HG03175 (cell line): ENCODE measurements around the gene HELQ.
"Not testable (repeated sequence)": the region's sequence is repeated elsewhere in the genome, so short reads cannot be mapped to it uniquely, and the experiment has no call there.

Experiments used
- ATAC-seq: cut with Tn5 transposase; IDR thresholded peaks from one replicate; pipeline ENCODE4 v1.9.1; 2021; ENCODE audit warnings: mild to moderate bottlenecking, moderate library complexity; ENCODE audit not compliant: unreplicated experiment

HELQ gene, protein sequence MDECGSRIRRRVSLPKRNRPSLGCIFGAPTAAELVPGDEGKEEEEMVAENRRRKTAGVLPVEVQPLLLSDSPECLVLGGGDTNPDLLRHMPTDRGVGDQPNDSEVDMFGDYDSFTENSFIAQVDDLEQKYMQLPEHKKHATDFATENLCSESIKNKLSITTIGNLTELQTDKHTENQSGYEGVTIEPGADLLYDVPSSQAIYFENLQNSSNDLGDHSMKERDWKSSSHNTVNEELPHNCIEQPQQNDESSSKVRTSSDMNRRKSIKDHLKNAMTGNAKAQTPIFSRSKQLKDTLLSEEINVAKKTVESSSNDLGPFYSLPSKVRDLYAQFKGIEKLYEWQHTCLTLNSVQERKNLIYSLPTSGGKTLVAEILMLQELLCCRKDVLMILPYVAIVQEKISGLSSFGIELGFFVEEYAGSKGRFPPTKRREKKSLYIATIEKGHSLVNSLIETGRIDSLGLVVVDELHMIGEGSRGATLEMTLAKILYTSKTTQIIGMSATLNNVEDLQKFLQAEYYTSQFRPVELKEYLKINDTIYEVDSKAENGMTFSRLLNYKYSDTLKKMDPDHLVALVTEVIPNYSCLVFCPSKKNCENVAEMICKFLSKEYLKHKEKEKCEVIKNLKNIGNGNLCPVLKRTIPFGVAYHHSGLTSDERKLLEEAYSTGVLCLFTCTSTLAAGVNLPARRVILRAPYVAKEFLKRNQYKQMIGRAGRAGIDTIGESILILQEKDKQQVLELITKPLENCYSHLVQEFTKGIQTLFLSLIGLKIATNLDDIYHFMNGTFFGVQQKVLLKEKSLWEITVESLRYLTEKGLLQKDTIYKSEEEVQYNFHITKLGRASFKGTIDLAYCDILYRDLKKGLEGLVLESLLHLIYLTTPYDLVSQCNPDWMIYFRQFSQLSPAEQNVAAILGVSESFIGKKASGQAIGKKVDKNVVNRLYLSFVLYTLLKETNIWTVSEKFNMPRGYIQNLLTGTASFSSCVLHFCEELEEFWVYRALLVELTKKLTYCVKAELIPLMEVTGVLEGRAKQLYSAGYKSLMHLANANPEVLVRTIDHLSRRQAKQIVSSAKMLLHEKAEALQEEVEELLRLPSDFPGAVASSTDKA

DNA sequence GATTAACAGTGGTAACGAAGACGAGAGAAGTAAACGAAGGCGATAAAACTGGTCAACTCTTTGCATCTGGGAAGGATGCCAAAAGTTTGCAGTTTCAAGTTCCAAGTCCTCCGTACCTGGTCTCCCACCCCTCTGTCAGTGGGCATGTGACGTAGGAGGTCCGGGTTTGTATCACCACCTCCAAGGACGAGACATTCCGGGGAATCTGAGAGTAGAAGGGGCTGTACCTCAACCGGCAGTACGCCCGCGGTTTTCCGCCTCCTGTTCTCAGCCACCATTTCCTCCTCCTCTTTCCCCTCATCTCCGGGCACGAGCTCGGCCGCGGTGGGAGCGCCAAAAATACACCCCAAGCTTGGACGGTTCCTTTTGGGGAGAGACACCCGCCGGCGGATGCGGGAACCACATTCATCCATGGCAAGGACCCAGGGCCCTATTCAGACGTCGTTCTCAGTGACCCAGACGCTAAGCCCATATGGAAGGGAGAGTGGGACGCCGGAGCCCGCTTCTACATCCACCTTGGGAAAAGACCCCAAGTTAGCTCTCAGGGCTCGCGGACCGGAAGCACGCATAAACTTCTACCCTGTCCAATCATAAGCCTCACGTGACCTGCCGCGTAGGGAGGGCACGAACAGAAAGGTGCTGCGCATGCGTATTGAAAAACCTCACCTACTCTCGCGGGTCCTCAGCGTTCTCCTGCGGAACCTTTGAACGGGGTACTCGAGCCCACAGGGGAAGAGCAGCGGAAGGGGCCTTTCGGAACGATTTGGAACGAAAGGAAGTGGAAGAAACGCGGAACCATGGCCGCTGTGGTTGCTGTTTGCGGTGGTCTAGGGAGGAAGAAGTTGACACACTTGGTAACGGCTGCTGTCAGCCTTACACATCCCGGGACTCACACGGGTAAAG lies at the start of gene HELQ, which contains the start of gene MRPS18C:
Gene HELQ, minus strand, starts transcription at position 543 of the 903 bp plus-strand sequence. Its CDS starts 130 bp downstream, at position 413.
Gene MRPS18C, plus strand, starts transcription at position 778 of the 903 bp plus-strand sequence. Its CDS starts 20 bp downstream, at position 798.
- ATAC-seq, result peak; percentile 93

DNA sequence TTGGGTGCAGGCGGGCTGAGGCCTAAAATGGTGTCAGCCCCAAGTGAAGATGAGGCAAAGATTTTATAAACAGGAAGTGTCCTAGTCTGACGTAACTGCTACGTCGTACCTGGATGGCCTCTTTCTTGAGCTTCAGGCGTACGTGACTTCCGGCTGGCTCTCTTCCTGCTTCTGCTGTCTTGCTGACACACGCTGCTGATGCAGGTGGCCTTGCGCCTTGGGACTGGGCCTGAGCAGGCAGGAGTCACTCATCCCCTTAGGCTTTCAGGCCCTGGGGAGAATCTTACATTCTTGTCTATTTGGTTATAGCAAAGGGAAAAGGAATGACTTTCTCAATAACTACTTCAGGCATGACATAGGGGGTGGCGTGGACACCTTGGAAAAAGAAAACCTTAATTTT lies 49.4 kb upstream of the HELQ start:
- ATAC-seq, result no peak

DNA sequence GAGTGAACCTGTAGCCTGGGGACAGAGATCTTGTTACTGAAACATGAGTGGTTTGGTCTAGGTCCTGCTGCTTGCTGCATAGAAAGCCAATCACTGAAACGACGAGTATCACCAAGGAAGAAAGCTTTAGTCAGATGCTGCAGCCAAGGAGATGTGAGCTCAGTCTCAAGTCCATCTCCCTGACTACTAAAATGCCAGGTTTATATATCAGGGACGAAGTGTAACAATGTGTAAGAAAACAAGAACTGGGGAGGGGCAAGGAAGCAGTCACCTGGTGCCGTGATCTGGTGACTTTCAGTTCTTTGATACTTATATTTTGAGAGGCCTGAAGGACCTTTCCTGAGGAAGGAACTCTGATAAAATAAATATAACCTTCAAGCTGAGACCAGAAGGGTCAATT lies 48.9 kb upstream of the HELQ start:
- no peak for ATAC-seq

DNA sequence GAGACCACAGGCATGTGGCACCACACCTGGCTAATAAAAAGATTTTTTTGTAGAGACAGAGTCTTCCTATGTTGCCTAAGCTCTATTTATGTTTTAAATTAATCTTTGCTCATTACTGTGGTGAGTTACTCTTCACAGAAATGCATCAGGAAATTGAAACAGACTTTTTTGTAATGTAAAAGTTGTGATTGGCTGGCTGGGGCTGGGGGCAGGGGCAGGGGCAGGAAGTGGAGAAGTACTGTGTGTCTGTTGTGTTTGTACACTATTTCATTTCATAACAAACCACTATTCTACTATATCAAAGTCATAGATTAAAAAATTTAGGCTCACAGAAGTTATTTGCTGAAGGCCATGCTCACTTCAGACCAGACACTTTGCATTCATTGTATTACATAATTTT lies 48.4 kb upstream of the HELQ start:
- ATAC-seq, result no peak

DNA sequence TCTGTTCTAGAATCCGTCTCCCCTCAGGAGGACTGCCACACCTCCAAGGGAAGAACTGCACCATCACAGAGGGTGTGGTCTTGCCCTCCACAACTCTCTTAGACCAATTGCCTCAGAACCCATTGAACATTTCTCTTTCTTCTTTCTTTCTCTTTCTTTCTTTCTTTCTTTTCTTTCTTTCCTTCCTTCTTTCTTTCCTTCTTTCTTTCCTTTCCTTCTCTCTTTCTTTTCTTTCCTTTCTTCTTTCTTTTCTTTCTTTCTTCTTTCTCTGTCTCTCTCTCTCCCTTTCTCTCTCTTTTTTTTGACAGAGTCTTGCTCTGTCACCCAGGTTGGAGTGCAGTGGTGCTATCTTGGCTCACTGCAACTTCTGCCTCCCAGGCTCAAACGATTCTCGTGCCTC lies 46.0 kb upstream of the HELQ start:
- not testable (repeated sequence) for ATAC-seq

DNA sequence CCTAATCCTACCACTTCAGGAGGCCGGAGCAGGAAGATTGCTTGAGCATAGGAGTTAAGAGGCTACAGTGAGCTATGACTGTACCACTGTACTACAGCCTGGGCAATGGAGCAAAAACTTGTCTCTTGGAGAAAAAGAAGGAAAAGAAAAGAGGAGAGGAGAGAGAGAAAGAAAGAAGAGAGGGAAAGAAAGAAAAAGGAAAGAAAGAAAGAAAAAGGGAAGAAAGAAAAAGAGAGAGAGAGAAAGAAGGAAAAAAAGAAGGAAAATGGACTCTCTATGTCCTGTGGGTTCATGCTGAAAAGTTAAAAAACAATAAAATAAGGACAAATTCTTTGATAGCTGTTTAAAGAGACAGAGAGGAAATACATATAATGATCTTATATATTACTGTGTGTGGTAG lies 42.6 kb upstream of the HELQ start:
- no peak for ATAC-seq

DNA sequence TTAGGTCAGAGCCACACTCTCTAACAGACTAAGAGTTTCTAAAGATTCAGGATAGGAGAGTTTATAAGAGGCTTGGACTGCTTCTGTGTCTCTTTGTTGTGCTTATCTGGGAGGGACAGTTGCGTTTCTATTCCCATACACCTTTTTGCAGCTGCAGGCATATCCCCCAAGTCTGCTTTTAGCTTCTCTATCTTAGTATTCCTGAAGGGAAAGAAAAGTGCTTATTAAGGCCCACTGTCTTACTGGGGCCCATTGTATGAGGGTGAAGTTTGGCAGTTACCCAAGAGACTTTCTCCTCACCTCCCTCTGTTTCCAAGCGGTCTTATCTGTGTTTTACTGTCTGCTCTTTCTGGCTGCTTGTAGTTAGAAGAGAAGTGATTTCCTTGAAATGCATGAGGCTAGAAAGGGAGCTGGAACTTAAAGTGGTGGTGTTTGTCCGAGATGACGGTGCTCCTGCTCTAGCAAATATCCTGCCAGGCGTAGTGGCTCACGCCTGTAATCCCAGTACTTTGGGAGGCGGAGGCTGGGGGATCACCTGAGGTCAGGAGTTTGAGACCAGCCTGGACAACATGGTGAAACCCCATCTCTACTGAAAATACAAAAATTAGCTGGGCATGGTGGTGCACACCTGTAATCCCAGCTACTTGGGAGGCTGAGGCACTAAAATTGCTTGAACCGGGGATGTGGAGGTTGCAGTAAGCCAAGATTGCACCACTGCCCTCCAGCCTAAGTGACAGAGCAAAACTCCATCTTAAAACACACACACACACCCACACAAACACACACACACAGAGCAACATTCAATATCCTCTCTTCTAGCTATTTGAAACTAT lies 40.7 kb upstream of the HELQ start:
- not testable (repeated sequence) for ATAC-seq

DNA sequence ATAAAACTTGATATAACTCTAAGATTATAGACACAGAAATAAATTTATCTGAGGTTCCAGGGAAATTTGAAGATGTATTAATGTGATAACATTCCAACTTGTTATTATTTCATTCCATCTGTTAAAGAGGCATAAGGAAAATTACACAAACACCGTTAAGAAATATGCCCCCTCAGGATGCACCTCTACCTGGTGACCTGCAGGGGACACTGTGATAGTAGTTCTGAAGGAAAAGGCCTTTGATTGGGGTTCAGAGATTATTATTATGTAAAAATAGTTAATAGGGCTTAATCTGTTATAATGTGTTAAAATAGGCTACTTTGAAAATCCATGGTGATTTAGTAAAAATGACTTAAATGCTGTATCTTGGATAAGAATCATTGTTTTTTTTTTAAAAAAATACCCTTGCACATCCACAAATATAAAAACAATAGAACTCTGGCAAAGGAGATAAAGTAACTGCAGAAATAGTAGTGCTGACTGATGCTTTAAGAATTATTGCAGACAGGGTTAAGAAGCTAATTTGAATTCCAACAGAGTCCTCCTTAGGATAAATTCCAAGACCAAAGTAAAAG lies 35.3 kb upstream of the HELQ start:
- peak; percentile 84 for ATAC-seq

DNA sequence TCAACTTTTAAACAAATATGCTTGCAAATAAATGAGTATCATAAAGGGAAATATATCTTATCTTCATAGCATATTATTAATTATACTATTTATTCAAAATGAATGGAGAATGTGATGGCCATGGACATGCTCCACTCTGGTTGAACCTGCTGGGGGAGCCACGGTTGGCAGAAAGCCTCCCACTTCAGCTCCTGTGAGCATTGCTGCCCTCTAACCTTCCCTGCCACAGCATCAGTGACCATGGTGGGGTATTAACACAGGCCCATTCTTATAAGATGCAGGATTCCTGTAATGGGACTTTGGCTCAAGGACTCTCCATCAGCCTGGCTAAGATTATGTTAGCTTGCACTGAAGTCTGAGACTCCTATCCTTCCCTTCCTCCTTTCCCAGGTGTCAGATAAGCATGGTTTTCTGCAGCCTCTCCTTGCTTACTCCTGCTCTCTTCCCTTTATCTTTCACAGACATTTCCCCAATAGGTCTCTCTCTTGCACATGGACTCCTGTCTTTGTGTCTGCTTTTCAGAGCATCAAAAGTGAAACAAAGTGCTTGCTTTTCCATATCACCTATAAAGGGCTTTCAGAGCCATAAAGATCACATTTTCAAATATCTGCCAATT lies 34.2 kb upstream of the HELQ start:
- no peak for ATAC-seq

DNA sequence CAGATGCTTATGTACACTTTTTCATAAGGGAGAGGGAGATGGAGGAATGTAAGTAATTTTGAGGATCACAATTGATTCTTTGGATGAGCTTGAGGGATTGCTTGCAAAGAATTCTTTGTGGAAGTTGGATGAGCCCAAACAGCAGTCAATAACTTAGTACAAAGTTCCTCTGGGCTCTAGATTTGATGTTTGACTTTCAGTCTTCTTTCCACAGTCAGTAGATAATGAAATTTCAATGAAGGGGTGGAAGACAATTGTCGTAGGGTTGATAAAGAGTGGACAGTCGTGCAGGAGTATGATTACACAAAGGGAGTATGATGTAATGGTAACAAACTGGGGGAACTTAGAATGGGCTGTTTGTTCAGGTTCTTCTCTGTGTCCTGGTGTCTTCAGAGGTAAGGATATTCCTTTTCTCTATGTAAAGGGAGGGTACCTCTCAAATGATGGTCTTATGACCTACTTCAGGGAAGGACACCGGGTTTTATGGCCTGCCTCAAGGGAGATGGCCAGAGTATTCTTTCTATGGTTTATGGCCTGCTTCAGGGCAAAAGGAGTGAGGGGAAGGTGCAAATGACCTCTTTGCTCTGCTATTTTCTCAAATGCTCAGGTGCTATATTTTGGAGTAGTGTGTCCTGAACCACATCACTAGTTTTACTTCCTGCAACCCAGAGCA lies 31.0 kb upstream of the HELQ start:
- ATAC-seq, result no peak

DNA sequence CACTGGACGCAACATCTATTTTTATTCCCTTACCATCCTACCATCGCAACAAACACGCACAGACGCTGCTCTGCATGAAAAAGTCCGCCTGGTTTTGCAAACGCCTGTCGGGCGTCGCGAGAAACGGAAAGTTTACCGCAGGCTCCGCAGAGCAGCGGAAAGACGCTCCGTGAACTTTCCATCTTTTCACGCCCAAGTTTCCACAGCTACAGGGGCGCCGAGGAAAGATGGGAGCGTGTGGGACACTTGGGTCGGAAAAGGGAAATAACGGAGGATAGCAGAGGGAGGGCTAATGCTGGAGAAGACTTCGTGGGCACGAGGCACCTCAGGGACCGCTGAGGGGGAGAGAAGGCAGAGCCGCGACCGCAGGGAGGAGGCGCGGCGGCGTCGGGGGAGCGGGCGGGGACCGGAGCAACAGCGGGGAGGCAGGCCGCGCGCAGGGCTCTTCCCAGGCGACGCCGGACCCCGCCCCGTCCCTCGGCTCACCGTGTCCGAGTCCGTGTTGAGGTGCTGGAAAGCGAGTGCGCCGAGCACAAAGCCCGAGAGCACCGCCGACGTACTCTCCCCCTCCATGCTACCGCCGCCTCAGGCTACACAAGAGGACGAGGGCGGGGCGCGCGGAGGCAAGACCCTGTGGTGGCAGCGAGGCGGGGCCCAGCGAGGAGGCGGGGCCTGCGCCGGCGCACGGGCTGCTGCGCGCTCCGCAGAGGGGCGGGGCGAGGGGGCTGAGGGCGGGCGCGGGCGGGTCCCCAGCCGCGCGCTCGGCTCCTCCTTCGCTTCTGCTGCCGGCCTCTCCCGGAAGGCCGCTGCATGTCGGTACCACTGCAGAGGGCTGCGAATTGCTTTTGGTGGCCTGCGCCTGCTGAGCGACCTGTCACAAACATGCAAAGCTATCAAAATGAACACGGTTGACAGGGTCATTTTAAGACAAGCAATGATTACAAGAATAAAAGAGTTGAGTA lies 29.2 kb upstream of the HELQ start, which contains the start of gene ABRAXAS1:
Gene ABRAXAS1, minus strand, starts transcription at position 601 of the 962 bp plus-strand sequence. Its CDS starts 28 bp downstream, at position 573.
- ATAC-seq, result peak; percentile 97

DNA sequence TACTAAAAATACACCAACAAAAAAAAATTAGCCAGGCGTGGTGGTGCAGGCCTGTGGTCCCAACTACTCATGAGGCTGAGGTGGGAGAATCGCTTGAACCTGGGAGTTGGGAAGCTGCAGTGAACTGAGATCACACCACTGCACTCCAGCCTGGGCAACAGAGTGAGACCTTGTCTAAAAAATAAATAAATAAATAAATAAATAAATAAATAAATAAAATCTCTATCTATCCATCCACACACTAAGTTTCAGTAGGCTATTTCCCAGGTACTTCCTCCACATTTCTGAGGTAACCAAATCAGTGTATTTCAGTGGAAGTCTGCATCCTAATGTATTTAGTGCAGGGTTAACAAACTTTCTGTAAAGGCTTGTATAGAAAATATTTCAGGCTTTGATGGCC lies 18.3 kb upstream of the HELQ start:
- ATAC-seq, result no peak

DNA sequence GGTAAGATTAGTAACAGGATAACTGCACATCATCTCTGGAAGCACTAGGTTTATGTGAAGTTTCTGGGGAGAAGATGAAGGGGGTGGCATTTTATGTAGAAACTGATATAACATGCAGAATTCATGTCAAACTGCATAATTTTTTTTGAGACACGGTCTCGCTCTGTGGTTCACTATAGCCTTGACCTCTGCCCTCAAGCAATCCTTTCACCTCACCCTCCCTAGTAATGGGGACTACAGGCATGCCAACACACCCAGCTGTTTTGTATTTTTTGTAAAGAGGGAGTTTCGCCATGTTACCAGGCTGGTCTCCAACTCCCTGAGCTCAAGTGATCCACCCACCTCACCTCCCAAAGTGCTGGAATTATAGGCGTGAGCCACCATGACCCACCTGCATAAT lies 17.8 kb upstream of the HELQ start:
- no peak for ATAC-seq

DNA sequence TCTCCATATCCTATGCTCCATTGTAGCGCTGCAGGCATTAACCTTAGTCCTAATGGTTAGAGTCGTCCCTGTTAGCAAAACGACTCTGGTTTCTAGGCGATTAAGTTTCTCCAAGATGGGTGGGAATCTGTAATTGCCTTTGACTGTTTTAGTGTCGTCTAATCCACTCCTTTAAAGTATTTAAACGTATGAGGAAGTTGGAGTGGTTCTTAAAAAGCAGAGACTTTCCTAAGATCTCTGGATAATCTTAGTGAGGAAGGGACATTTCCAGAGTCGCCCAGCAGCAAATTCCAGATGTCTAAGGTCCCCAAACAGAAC lies 520 bp upstream of the HELQ start:
- ATAC-seq, result no peak

DNA sequence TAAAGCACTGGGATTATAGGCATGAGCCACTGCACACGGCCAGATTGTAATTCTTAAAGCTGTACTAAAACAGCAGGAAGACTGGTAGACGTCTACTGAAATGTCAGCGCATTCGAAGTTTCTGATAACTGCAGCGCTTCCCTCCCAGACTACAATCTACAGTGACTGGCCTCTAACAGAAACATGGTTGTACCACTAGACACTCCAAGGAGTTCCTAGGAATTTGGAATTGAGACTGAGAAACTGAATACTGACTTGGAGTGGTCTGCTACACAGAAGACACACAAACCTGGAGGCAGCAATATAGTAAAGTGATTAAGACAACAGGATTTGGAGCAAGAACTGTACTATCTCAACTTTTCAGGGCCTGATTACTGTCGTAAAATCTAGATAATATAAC lies 937 bp downstream of the HELQ start:
- no peak for ATAC-seq

DNA sequence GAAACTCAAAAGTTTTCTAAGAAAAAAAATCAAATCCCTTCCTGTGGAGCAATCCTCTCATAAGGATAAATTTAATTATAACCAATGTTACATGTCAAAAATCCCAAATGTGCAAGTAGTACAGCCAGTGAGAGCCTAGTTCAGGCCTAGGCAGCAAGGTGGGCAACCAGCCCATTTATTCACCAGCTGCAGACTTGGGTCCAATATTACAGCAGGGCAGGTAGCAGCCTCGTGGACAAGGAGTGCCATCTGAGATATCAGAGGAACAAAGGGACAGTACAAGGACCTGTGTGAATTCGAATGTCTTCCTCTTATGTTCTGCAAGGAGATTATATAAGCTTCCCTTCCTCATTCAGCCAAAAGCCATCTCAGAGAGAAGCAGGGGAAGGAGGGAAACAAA lies 6.6 kb downstream of the HELQ start:
- ATAC-seq, result no peak

DNA sequence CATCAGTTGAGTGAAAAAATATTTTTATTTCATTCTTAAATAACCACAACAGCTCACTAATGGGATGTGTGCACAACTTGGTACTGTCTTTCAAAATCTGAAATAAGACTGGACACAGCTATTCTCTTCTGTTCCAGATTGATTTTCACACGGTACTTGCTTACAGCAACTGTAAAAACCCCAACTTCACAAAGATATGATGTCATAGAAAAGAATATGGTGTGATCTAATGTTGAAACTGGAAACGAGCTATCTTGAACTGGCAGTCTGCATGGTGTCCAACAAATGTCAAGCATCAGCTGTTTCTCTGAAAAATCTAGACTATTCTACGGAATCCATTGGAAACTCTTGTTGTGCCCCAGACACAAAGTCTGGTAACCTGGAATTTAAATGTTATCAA lies 14.7 kb downstream of the HELQ start:
- no peak for ATAC-seq
